ENCODE results near the gene KCND2. TPM values are rescaled to one million over a fixed set of nuclear protein-coding genes. Genes with fewer than 3 reads are reported as not detected.

The KCND2 gene
- total RNA-seq, 4 donors from 2014 or later: under 0.01 to 1.3 (median 0.59) TPM; not detected in 1

DNA sequence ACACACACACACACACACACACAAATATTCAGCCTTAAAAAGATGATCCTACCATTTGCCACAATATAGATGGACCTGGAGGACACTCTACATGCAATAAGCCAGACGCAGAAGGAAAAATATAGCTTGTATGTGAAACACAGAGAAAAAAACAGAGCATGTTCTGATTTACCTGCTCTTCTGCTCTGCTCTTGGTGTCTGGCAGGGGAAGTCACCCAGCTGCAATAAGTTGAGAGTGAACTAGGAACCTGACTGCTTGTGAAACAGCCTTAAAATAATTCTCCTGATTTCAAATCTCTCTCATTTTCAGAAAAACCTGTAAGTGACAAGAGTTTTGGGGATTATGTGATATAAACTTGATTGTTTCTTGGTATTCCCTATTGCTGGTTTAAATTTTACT is 31.0 kb upstream of the KCND2 start:
- TF ChIP-seq EP300 (IDR thresholded peaks at IDR 0.05) (no peak), POLR2A (IDR thresholded peaks at IDR 0.05) (no peak)
- TF ChIP-seq, protein P1, sequence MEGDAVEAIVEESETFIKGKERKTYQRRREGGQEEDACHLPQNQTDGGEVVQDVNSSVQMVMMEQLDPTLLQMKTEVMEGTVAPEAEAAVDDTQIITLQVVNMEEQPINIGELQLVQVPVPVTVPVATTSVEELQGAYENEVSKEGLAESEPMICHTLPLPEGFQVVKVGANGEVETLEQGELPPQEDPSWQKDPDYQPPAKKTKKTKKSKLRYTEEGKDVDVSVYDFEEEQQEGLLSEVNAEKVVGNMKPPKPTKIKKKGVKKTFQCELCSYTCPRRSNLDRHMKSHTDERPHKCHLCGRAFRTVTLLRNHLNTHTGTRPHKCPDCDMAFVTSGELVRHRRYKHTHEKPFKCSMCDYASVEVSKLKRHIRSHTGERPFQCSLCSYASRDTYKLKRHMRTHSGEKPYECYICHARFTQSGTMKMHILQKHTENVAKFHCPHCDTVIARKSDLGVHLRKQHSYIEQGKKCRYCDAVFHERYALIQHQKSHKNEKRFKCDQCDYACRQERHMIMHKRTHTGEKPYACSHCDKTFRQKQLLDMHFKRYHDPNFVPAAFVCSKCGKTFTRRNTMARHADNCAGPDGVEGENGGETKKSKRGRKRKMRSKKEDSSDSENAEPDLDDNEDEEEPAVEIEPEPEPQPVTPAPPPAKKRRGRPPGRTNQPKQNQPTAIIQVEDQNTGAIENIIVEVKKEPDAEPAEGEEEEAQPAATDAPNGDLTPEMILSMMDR (IDR thresholded peaks at IDR 0.05): no peak
- no peaks in the 10 kb centered on the region for H3K27me3 ChIP-seq
- no peak overlapping the region for H3K4me3 ChIP-seq
- H3K4me1 ChIP-seq: no peaks in the 10 kb centered on the region
- H3K27ac ChIP-seq: no peak overlapping the region
- no peak for DNase-seq (ENCODE audit: low spot score in 2 of 2)
- no peaks in the 10 kb centered on the region for H3K9me3 ChIP-seq
- WGBS, 2 donors: 90 to 96% methylated on average over 1 of the region's 1 CpG
- H3K36me3 ChIP-seq: no peaks in the 10 kb centered on the region

DNA sequence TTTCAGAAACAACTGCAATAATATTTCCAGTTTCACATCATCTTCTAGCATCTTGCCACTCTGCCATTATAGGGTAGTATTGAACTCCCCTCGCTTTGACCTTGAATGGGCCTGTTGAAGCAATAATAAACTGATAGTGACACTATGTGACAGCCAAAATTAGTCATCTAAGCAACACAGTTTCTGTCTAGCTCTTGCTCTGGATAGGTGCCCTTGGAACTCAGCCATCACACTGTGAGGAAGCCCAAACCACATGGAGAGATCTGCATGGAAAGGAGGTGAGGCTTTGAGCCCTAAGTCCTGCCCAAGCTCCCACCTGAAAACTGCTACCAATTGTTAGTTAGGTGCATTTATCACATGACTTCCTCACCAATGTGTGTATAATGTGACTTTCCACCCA is 18.1 kb upstream of the KCND2 start:
- Histone ChIP-seq H3K27ac (no peak overlapping the region), H3K36me3 (no peaks in the 10 kb centered on the region), H3K27me3 (no peaks in the 10 kb centered on the region), H3K4me1 (no peaks in the 10 kb centered on the region), H3K4me3 (no peak overlapping the region), H3K9me3 (peaks cover 0 to 6% (median 0%) of the 10 kb centered on the region in 4 donors)
- 71 to 82% methylated on average over 1 of the region's 1 CpG for WGBS, 2 donors
- DNase-seq (ENCODE audit: low spot score in 2 of 2): no peak
- TF ChIP-seq POLR2A (IDR thresholded peaks at IDR 0.05) (no peak), EP300 (IDR thresholded peaks at IDR 0.05) (no peak)

DNA sequence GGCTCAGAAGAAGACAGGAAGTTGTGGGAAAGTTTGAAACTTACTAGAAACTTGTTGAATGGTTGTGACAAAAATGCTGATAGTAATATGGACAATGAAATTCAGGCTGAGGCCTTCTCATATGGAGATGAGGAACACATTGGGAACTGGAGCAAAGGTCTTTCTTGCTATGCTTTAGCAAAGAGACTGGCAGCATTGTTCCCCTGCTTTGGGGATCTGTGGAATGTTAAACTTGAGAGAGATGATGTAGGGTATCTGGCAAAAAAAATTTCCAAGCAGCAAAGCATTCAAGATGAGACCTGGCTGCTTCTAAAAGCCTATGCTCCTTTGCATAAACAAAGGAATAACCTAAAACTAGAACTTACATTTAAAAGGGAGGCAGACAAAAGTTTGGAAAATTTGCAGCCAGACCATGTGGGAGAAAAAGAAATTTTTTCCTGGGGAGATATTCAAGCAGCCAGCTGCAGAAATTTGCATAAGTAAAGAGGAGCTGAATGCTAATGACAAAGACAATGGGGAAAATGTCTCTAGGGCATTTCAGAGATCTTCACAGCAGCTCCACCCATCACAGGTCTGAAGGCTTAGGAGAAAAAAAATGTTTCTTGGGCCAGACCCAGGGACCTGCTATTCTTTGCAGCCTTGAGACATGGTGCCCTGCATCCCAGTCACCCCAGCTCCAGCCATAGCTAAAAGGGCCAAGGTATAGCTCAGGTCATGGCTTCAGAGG is 16.5 kb upstream of the KCND2 start:
- Histone ChIP-seq H3K36me3 (no peaks in the 10 kb centered on the region), H3K4me1 (no peaks in the 10 kb centered on the region), H3K27me3 (no peaks in the 10 kb centered on the region), H3K4me3 (no peak overlapping the region), H3K27ac (no peak overlapping the region), H3K9me3 (peaks cover 0 to 6% (median 0%) of the 10 kb centered on the region in 4 donors)
- no peak for DNase-seq (ENCODE audit: low spot score in 2 of 2)
- TF ChIP-seq, protein P1 (IDR thresholded peaks at IDR 0.05): no peak
- TF ChIP-seq EP300 (IDR thresholded peaks at IDR 0.05) (no peak), POLR2A (IDR thresholded peaks at IDR 0.05) (no peak)

DNA sequence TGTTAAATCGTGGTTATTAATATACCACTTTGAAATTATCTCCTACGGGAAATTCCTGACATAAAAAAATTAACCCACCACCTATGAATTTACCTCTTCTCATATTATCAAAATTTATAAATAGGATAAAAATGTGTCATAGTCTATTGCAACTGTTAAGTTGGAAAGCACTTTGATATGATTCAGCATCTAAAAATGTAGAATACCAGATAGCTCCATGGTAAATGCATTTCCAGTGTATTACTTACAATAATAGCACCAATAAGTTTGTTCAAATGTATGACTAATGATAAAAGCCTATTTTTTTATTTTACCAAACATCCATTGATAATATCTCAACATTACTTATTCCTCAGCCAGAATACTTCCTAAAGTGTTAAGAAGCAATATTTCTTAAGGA is 13.6 kb upstream of the KCND2 start:
- Histone ChIP-seq H3K36me3 (no peaks in the 10 kb centered on the region), H3K4me3 (no peak overlapping the region), H3K4me1 (no peaks in the 10 kb centered on the region), H3K27ac (no peak overlapping the region), H3K9me3 (peaks cover 0 to 6% (median 0%) of the 10 kb centered on the region in 4 donors), H3K27me3 (no peaks in the 10 kb centered on the region)
- DNase-seq (ENCODE audit: low spot score in 2 of 2): no peak
- no peak for TF ChIP-seq EP300 (IDR thresholded peaks at IDR 0.05)
- no peak for TF ChIP-seq POLR2A (IDR thresholded peaks at IDR 0.05)
- TF ChIP-seq, protein P1 (IDR thresholded peaks at IDR 0.05): no peak
- WGBS, 2 donors: 85 to 90% methylated on average over 2 of the region's 2 CpGs

DNA sequence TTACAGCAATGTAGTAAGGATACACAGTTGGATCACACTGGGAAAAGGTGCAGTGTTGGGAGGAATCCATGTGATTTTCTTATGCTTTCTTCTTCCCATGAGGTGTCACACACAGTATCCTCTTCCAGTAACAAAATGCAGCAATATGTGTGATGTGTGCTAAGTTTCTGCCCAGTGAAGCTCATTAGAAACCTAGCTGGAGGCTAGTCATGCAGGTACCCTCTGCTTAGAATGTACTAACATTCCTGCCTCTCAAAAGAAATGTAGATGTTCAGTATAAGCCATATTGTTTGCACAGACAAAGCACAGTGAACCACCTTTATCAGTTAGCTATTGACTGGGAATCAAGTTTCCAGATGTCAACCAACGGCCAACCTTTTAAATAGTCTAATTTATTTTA is 12.9 kb upstream of the KCND2 start:
- Histone ChIP-seq H3K27ac (no peak overlapping the region), H3K27me3 (no peaks in the 10 kb centered on the region), H3K4me3 (no peak overlapping the region), H3K9me3 (peaks cover 0 to 6% (median 0%) of the 10 kb centered on the region in 4 donors), H3K36me3 (no peaks in the 10 kb centered on the region), H3K4me1 (no peaks in the 10 kb centered on the region)
- TF ChIP-seq EP300 (IDR thresholded peaks at IDR 0.05) (no peak), POLR2A (IDR thresholded peaks at IDR 0.05) (no peak)
- TF ChIP-seq, protein P1 (IDR thresholded peaks at IDR 0.05): no peak
- no peak for DNase-seq (ENCODE audit: low spot score in 2 of 2)
- 71 to 73% methylated on average over 1 of the region's 1 CpG for WGBS, 2 donors

All from tibial nerve (tissue), 4 donors.